HG03558 (cell line): ENCODE measurements around the gene OASL.
"Not testable (repeated sequence)": the region's sequence is repeated elsewhere in the genome, so short reads cannot be mapped to it uniquely, and the experiment has no call there.

Experiments
- ATAC-seq: cut with Tn5 transposase; IDR thresholded peaks from one replicate; pipeline ENCODE4 v1.9.1; 2021; ENCODE audit warnings: moderate number of reproducible peaks; ENCODE audit not compliant: unreplicated experiment; ENCODE audit errors: extremely low read depth

OASL gene, protein sequence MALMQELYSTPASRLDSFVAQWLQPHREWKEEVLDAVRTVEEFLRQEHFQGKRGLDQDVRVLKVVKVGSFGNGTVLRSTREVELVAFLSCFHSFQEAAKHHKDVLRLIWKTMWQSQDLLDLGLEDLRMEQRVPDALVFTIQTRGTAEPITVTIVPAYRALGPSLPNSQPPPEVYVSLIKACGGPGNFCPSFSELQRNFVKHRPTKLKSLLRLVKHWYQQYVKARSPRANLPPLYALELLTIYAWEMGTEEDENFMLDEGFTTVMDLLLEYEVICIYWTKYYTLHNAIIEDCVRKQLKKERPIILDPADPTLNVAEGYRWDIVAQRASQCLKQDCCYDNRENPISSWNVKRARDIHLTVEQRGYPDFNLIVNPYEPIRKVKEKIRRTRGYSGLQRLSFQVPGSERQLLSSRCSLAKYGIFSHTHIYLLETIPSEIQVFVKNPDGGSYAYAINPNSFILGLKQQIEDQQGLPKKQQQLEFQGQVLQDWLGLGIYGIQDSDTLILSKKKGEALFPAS

DNA sequence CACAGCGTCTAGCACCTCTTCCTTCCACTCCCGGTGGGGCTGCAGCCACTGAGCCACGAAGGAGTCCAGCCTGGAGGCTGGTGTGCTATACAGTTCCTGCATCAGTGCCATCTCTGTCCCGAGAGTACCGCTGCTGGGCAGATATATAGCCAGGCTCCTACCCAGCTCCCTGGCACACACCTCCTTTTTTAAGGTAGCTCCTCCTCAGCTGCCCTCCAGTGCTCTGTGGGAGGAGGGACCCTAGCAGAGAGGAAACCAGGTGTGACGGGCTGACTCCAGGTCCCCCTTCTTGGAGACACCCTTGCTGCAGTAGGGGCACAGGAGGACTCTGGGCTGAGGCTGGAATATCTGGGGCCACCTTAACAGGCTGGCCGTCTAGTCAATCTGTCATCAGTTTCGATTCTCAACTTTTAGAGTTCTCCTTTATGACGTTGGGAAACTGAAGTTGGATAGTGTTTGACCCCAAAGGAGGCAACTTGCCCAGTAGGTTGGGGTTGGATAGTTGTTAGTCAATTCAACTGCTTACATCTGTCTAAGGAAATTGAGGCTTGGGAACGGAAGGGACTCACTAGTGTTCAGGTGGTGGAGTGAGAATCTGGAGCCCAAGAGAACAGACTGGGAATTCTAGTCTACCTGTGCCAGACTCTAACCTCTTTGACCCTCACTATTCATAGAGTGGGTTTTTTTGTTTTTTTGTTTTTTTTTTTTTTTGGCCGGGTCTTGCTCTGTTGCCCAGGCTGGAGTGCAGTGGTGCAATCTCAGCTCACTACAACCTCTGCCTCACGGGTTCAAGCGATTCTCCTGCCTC, at the start of gene OASL:
Gene OASL (minus strand): TSS at position 386 of the 808 bp plus-strand sequence. CDS start 275 bp downstream, at position 111.
- no peak for ATAC-seq

- no peak for ATAC-seq
Observed at GRCh38 chr12:121088195-121088585, 49.1 kb upstream of the OASL start.

- ATAC-seq, result no peak
Observed at GRCh38 chr12:121087467-121088194, 48.6 kb upstream of the OASL start.

- no peak for ATAC-seq
Observed at GRCh38 chr12:121086781-121087295, 47.8 kb upstream of the OASL start.

- no peak for ATAC-seq
Observed at GRCh38 chr12:121085506-121086353, 46.7 kb upstream of the OASL start.

DNA sequence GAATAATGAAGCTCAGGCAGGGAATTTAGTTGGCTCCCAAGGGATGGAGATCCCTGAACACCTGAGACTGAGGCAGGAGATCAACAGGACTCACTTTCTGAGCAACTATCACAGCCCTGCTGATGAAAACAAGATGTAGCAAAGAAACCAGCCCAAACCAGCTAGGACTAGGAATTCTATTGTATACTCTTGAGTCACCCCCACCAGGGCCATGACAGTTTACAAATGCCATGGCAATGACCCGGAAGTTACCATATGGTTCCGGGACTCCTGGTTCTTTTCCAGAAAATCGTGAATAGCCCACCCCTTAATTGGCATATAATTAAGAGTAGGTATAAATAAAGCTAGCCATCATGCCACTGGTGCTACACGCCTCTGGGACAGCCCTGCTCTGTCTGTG, 46.0 kb upstream of the OASL start:
- no peak for ATAC-seq

GRCh38 chr12:121084229-121084628, 45.2 kb upstream of the OASL start:
- ATAC-seq, result no peak

DNA sequence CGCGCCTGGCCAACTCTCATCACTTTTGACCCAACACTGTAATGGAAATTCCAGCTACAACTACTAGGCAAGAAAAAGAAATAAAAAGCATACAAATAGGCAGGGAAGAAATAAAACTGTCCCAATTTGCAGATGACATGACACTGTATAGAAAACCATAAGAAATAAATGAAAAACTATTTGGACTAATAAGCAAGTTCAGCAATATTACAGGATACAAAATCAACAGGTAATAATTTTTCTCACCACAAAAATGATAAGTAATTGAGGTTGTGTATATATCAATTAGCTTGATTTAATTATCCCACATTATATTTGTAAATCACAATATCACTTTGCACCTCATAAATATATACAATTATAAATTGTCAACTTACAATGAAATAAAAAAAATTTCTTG, 41.9 kb upstream of the OASL start:
- no peak for ATAC-seq

DNA sequence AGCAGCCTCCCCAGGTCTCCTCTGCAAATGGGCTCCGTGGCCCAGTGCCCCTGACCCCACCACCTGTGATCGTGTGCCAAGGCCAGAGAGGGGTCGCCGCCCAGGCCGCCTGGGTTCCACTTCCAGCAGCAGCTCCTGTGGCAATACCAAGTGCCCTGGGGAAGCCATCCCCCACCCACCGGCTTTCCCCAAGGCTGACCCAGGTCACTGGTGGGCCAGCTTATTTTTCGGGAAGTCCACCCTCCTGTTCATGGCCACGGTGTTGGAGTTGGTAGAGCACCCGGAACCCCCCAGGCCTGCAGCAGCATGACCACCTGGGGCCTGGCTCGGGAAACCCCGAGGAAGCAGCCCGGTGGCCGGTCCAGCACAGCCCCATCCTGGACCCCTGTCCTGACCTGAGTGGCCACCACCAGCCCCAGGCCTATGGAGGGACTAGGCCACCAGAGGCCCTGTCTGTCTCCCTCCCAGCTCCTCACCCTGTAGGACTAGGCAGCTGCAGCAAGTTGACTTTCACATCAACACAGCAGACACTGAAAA, 40.8 kb upstream of the OASL start:
- no peak for ATAC-seq

GRCh38 chr12:121077440-121077839, 38.4 kb upstream of the OASL start:
- ATAC-seq, result not testable (repeated sequence)

- not testable (repeated sequence) for ATAC-seq
Observed at GRCh38 chr12:121075911-121076310, 36.9 kb upstream of the OASL start.

- no peak for ATAC-seq
Observed at GRCh38 chr12:121072147-121072546, 33.1 kb upstream of the OASL start.

- no peak for ATAC-seq
Observed at GRCh38 chr12:121069206-121069605, 30.2 kb upstream of the OASL start.

DNA sequence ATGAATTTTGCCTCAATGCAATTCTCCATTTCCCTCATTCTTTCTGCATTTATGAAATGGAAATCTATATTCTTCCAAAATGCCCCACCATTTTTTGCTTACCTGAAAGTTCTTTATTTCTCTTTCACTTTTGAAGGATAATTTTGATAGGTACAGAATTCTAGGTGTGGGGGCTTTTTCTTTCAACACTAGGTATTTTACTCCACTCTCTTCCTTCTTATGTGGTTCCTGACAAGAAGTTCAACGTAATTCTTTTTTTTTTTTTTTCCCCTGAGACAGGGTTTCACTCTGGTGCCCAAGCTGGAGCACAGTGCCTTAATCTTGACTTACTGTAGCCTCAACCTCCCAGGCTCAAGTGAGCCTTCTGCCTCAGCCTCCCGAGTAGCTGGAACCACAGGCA, 26.3 kb upstream of the OASL start:
- no peak for ATAC-seq

- ATAC-seq, result not testable (repeated sequence)
Observed at GRCh38 chr12:121064586-121064985, 25.5 kb upstream of the OASL start.

GRCh38 chr12:121064116-121064515, 25.1 kb upstream of the OASL start:
- no peak for ATAC-seq

DNA sequence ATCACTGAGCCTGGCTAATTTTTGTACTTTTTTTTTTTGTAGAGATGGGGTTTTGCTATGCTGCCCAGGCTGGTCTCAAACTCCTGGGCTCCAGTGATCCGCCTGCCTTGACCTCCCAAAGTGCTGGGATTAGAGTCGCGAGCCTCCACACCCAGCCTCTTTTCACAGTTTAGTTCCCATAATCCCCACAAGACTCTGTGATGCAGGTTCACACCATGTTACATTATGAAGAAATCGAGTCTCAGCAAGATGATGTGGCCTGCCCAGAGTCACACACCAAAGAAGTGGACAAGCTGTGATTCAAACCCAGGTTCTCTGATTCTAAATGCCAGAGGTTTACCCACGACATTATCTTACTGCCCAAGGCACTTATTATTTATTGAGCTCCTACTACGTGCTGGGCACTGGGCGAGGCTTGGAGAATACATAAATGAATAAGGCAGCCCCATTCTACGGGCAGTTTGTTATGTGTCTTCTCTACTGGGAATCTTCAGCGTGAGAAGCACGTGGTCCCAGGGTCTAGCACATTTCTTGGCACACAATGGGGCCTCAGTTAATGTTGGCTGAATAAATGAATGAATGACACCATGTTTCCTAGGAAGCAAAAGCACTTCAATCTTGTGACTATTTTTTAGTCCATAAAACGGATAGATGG, 23.5 kb upstream of the OASL start:
- ATAC-seq, result no peak

DNA sequence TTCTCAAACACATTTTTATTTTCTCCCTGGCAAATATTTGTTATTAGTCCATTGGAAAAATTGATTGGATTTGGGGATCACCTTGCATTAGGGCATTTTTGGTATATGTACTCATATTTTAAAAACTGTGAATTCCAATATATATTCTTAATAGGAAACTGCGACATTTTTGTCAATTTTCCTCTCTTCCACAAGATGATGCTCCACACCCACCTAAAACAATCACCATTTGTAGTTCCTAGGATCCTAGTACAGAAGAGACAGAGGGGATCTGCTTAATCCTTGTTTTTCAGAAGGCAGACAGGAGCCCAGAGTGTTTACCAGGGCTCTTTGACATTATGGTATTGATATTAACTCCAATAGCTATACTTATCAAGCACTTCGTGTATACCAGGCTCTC, 22.8 kb upstream of the OASL start:
- ATAC-seq, result no peak
